Keratinocyte (primary cell): Measurements from ENCODE around the gene MESD. TPM values are rescaled to one million over a fixed set of nuclear protein-coding genes. Genes with fewer than 3 reads are reported as not detected.

Experiments used
- DNase-seq: peaks from one replicate; pipeline ENCODE4 v3.0.0-alpha.2; 2011; ENCODE audit warnings: low read depth, missing footprints, low spot score
- FAIRE-seq: peaks from 2 replicates; lab custom pipeline; 2011; peaks lifted over from hg19 to GRCh38; lab: Jason Lieb, UNC
- H2AFZ ChIP-seq: 2 replicates; pipeline ENCODE4 v1.6.0; 2012; ENCODE audit warnings: low read length, control low read depth, inconsistent platforms; ENCODE audit not compliant: control insufficient read depth
- H3K27ac ChIP-seq: 2 replicates; pipeline ENCODE4 v1.5.1; 2011; ENCODE audit warnings: low read length; ENCODE audit not compliant: control insufficient read depth, insufficient read depth
- H3K27me3 ChIP-seq: 3 replicates; pipeline ENCODE4 v1.6.0; 2011; ENCODE audit warnings: low read length; ENCODE audit not compliant: control insufficient read depth, insufficient read depth; ENCODE audit errors: extremely low read depth
- H3K36me3 ChIP-seq, 2 experiments: 2 replicates in 1 of 2; 3 replicates in 1 of 2; pipeline ENCODE4 v1.5.1; 2011; ENCODE audit warnings: low read length in 2 of 2, mild to moderate bottlenecking in 1 of 2; ENCODE audit not compliant: control insufficient read depth in 2 of 2, insufficient read depth in 2 of 2; ENCODE audit errors: extremely low read depth in 1 of 2
- H3K4me1 ChIP-seq: 3 replicates; pipeline ENCODE4 v1.5.1; 2011; ENCODE audit warnings: low read length; ENCODE audit not compliant: control insufficient read depth, insufficient read depth; ENCODE audit errors: extremely low read depth
- H3K4me2 ChIP-seq: 3 replicates; pipeline ENCODE4 v1.6.0; 2011; ENCODE audit warnings: low read depth, low read length; ENCODE audit not compliant: control insufficient read depth, insufficient read depth; ENCODE audit errors: extremely low read depth
- H3K4me3 ChIP-seq, 3 experiments: fragments of 200-600 bp in 1 of 3; sonication (generic) in 1 of 3; 2 replicates in 2 of 3; 3 replicates in 1 of 3; pipeline ENCODE4 v1.5.1; 2011 to 2016; ENCODE audit warnings: low read length in 3 of 3, mild to moderate bottlenecking in 3 of 3, control low read depth in 2 of 3, inconsistent platforms in 1 of 3, low read depth in 1 of 3, mixed read lengths in 1 of 3, mixed run types in 1 of 3, moderate library complexity in 1 of 3; ENCODE audit not compliant: control insufficient read depth in 2 of 3, insufficient read depth in 2 of 3; ENCODE audit errors: extremely low read depth in 1 of 3
- H3K79me2 ChIP-seq: 2 replicates; pipeline ENCODE4 v1.6.0; 2012; ENCODE audit warnings: low read length; ENCODE audit not compliant: control insufficient read depth, insufficient read depth
- H3K9ac ChIP-seq: 3 replicates; pipeline ENCODE4 v1.6.0; 2011; ENCODE audit warnings: low read length; ENCODE audit not compliant: control insufficient read depth, insufficient read depth; ENCODE audit errors: extremely low read depth
- H3K9me1 ChIP-seq: 3 replicates; pipeline ENCODE4 v1.6.0; 2011; ENCODE audit warnings: low read length; ENCODE audit not compliant: control insufficient read depth, insufficient read depth; ENCODE audit errors: extremely low read depth
- H3K9me3 ChIP-seq: 2 replicates; pipeline ENCODE4 v1.5.1; 2012; ENCODE audit warnings: low read depth, low read length; ENCODE audit not compliant: control insufficient read depth
- H4K20me1 ChIP-seq: 3 replicates; pipeline ENCODE4 v1.6.0; 2011; ENCODE audit warnings: low read length; ENCODE audit not compliant: control insufficient read depth, insufficient read depth; ENCODE audit errors: extremely low read depth
- CTCF ChIP-seq, 3 experiments: IDR thresholded peaks in 1 of 3; conservative IDR thresholded peaks in 1 of 3; optimal IDR thresholded peaks in 1 of 3; 2 replicates in 2 of 3; 3 replicates in 1 of 3; pipeline versions ENCODE3 to v1.5.1; 2011; ENCODE audit warnings: low read length in 3 of 3, mild to moderate bottlenecking in 3 of 3, moderate library complexity in 2 of 3, control low read depth in 1 of 3, inconsistent platforms in 1 of 3; ENCODE audit not compliant: insufficient read depth in 2 of 3; ENCODE audit errors: extremely low read depth in 1 of 3
- EZH2 ChIP-seq: IDR thresholded peaks from one replicate; pipeline ENCODE4 v1.6.1; 2012; ENCODE audit warnings: inconsistent platforms, mild to moderate bottlenecking, low read length, moderate library complexity
- dilution Hi-C: fragments of 300-500 bp; cut with MboI; formaldehyde crosslinking; loops from one replicate; pipeline ENCODE4 v1.7.0; 2020; ENCODE audit warnings: low sequenced_read_pairs; ENCODE audit not compliant: extremely low pct_ligation_motif_present
- polyA plus RNA-seq, 5 experiments: library from polyadenylated mRNA; depleted of rRNA in 3 of 5; stranded (reverse) in 3 of 5; stranded (forward) in 1 of 5; unstranded in 1 of 5; fragments of >200 nt; gene quantifications; 1 replicate in 1 of 5; 2 replicates in 3 of 5; 3 replicates in 1 of 5; pipeline versions ENCODE4 v1.2.1 to v1.2.3, GENCODE V29; 2011 to 2012; ENCODE audit warnings: missing spikeins in 2 of 5, low read depth in 1 of 5, low replicate concordance in 1 of 5

MESD gene
- polyA plus RNA-seq, 1 donor (not counting 4 experiments of a cell fraction or from before 2014, with no cell fraction given): 18.7 TPM

DNA sequence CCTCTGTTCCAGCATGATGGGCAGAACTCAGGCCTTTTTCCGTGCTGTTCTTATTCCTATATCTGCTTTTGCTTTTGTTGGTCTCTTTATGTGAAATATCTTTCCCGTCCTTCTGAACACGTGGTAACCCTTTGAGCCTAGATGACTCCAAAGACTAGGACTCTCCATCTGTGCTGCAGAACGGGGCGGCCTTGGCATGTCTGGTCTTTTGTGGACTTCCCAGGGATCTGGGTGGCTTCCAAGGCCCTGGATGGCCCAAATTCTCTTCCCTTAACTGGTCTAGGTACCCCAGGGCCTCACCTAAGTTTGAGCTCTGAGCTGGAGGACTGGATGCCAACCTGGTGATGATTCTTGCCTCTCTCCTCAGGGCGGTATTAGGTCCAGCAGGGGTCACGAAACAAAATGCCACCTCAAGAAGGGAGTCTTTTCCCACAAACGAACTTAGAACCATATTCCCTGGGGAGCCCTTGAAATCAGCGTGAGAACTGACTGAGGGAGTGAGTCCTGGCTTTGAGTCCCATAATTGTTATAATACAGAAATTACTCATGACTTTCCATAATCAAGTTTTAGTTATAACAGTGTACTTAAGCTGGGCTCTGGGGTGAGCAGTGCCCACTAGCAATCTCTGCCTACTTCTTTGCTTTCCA, 25.0 kb upstream of the MESD start:
- Histone ChIP-seq H3K9me3 (no peaks in the 10 kb centered on the region), H3K9ac (no peak overlapping the region), H2AFZ (no peak overlapping the region), H3K9me1 (no peaks in the 10 kb centered on the region), H3K27me3 (no peaks in the 10 kb centered on the region), H3K36me3 (no peaks in the 10 kb centered on the region), H3K4me3 (no peak overlapping the region), H3K79me2 (no peaks in the 10 kb centered on the region), H3K4me2 (no peak overlapping the region), H3K27ac (no peak overlapping the region), H4K20me1 (no peaks in the 10 kb centered on the region), H3K4me1 (no peaks in the 10 kb centered on the region)
- FAIRE-seq: no peak
- DNase-seq: no peak
- TF ChIP-seq CTCF (optimal IDR thresholded peaks at IDR 0.05 in 1 of 3, IDR thresholded peaks at IDR 0.05 in 1 of 3, conservative IDR thresholded peaks at IDR 0.05 in 1 of 3; ENCODE audit: extremely low read depth in 1 of 3, insufficient read depth in 2 of 3, low read length in 3 of 3) (no peak), EZH2 (no peak)
- dilution Hi-C loops: no loop called here

- H3K9me1 ChIP-seq: no peaks in the 10 kb centered on the region
- FAIRE-seq: no peak
- no peaks in the 10 kb centered on the region for H3K36me3 ChIP-seq
- H2AFZ ChIP-seq: no peak overlapping the region
- dilution Hi-C loops: no loop called here
- H3K27ac ChIP-seq: no peak overlapping the region
- no peaks in the 10 kb centered on the region for H3K4me1 ChIP-seq
- no peaks in the 10 kb centered on the region for H3K27me3 ChIP-seq
- no peak for DNase-seq
- no peaks in the 10 kb centered on the region for H3K79me2 ChIP-seq
- H3K9ac ChIP-seq: no peak overlapping the region
- TF ChIP-seq EZH2 (no peak), CTCF (optimal IDR thresholded peaks at IDR 0.05 in 1 of 3, IDR thresholded peaks at IDR 0.05 in 1 of 3, conservative IDR thresholded peaks at IDR 0.05 in 1 of 3; ENCODE audit: extremely low read depth in 1 of 3, insufficient read depth in 2 of 3, low read length in 3 of 3) (no peak)
- no peak overlapping the region for H3K4me3 ChIP-seq
- H4K20me1 ChIP-seq: no peaks in the 10 kb centered on the region
- no peaks in the 10 kb centered on the region for H3K9me3 ChIP-seq
- H3K4me2 ChIP-seq: no peak overlapping the region
Observed at GRCh38 chr15:81013396-81013929, 23.8 kb upstream of the MESD start.
